HS-27A (cell line): ENCODE measurements around the gene STAT4.
A peak's percentile ranks its signal among the peaks of the same experiment; 100 is the strongest.
"Not testable (repeated sequence)": the region's sequence is repeated elsewhere in the genome, so short reads cannot be mapped to it uniquely, and the experiment has no call there.

ENCODE experiments used
- DNase-seq: peaks from one replicate; pipeline ENCODE4 v3.0.0-alpha.2; 2012; ENCODE audit warnings: low read depth, missing footprints

The STAT4 gene

DNA sequence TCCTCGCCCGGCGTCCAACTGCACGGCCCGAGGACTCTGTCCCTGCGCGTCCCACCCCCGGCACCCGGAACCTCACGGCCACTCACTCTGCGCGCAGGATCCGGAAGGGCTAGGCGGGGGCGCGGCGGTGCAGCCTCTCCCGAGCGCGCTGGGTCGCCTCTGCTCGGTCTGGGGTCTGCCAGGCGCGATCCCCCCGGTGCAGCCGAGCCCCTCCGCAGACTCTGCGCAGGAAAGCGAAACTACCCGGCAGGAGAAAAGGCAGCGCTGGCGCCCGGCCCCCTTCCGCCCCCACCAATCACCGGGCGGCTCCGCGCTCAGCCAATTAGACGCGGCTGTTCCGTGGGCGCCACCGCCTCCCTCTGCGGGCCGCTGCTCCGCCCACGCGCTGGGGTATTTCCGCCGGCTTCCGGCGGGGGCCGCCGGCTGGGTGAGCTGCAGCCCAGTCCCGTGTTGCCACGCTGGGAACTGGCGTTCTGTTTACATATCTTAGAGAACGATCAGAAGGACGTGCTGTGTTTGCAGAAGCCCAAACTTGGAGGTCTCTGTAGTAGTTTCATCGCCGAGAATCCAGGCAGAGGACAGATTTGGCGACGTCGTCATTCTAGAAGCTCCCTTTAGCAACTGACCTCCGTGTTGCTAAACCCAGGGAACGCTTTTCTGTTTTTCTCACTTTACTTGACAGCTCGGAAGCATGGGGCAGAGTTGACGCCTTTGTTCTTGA is 136.7 kb downstream of the STAT4 start, which contains the start of gene STAT1:
STAT1 (minus strand) TSS at position 240 of the 721 bp plus-strand sequence. CDS start 4,168 bp downstream, outside the sequence.
- DNase-seq, result peak; percentile 53

DNA sequence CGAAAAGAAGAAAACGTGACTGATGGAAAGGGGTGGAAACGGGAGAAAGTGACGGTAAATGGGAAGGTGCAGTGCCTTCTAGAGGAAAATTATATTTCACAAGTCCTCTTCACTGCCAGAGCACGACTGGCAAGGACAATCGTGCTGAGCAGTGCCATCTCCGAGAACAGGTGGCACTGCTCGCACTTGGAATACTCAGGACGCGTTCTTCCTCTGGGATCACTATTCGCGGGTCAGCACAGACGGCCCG is 137.2 kb downstream of the STAT4 start:
- DNase-seq, result no peak

DNA sequence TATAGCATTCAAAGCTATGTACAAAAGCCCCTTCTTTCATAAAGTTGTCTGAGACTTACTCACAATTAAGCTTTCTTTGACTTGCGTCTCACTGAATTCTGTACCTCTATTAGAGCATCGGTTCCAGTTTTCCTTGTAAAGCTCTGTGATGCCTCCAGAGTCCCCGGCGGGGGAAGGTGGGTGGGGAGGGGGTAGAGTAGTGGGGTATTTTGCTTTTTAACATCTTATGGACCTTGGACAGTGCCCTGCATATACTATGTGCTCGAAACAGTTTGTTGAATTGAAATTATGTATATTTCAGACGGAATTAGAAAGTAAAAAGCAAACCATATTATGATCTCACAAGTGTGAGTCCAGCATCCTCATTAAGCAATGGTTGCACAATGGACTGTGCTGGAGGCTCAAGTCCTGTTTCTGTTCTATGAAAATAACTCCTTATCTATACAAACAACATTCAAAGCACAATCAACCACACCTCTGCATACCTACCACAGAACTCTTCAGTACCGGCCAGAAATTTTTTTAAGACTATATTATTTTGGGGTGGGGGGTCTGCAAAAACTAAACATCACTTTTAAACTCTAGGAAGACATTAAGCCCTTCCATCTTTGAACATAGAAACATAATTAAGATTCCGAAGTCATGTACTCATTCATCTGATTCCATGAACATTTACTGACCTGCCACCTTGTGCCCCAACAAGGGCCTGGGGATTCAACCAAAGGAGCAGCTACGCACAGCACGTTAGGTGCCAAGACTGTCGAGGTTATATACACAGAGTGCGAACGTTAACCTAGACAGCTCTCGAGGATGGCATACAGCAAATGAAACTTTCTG is 137.7 kb downstream of the STAT4 start:
- DNase-seq, result no peak

DNA sequence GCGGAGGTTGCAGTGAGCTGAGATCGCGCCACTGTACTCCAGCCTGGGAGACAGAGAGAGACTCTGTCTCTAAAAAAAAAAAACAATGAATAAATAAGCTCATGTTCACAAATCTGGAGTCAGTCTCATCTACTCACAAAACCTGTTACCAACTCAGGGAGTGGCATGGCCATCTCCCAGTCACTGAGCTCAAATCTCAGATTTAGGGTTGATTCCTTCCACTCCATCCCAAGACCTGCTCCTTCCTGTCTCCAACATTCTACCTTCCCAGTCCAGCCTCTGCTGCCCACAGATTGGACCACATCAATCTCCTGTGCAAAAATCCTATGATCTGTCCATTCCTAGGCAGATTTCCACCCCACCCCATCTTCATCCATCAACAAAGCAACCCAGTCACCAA is 138.4 kb downstream of the STAT4 start:
- no peak for DNase-seq

DNA sequence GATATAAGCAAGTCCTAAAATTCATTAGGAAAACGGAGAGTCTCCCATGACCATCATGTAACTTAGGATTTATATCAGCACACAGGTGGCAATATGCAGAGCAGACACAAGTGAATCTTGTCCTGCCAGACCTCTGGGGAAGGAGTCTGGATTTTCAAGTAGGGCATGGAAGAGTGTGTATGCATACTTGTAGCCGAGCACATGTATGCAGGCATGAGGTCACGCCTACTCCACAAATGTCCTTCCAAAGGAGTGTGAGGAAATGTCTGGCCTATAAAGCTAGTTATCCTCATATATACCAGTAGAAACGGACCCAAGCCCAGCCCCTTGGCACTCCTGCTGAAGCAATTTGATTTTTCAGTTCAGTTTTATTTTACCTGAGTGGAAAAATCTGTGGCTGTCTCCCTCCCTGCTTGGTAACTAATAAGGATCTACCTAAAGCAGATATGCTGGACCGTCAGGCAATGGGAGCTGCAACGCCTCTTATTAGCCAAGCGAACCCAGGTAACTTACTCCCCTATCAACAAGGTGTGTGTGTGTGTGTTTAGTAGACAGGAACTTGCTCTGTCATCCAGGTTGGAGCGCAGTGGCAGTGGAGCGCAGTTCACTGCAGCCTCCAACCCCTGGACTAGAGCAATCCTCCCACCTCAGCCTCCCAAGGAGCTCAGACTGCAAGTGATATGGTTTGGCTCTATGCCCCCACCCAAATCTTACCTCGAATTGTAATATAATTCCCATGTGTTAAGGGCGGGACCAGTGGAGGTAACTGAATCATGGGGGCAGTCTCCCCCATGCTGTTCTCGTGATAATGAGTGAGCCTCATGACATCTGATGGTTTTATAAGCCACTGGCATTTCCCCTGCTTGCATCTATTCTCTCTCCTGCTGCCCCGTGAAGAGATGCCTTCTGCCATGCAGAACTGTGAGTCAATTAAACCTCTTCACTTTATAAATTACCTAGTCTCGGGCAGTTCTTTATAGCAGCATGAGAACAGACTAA is 139.6 kb downstream of the STAT4 start:
- no peak for DNase-seq

DNA sequence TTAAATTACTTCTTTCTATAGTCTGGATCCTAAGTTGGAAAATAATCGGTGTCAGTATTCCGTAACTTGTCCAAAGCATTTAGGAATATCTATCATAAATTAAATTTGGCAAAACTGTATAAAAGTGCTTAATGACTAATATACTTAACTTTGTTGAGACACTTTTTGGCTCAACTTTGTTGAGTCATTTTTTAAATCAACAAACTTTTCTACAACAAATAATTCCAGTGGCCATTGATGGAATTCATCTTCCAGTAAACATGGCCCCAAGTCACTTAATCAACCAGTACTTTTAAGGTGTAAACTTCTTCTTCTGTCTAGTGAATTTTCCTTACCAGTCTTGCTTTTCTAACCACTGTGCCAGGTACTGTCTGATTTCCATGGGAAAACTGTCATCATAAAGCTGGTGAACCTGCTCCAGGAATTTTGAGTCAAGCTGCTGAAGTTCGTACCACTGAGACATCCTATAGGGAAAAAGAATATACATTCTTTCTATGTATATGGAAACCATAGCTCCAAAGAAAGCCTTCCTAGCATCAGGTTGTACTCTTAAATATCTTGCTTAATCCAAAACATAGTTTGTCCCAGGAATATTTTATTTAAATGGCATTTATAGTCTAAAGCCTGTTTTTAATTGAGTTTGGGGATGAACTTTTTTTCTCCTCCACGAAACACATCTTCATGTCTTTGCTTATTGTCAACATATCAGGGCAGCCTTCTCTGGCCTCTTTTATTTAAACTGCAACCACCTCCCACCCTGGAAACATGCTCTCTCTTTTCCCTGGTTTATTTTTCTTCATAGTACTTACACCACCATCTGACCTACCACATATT is 141.0 kb downstream of the STAT4 start:
- DNase-seq, result no peak

DNA sequence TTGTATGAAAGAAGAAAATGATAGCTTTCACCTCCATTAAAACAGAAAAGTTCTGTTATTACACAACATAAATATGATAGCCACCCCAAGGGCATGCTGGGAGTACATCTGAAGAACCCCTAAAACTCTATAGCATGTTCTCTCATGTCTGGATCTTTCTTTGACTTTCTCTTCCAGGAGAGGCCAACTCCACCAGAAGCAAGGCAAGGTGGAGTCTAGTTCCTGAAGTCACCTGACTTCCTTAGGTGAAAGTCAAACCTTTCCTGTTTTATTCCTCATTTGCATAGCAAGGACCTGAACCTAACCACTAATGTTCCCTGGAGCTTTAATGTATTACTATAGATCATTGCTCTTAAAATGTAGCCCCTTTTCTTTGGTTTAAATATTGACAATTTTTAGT is 142.5 kb downstream of the STAT4 start:
- DNase-seq, result no peak

DNA sequence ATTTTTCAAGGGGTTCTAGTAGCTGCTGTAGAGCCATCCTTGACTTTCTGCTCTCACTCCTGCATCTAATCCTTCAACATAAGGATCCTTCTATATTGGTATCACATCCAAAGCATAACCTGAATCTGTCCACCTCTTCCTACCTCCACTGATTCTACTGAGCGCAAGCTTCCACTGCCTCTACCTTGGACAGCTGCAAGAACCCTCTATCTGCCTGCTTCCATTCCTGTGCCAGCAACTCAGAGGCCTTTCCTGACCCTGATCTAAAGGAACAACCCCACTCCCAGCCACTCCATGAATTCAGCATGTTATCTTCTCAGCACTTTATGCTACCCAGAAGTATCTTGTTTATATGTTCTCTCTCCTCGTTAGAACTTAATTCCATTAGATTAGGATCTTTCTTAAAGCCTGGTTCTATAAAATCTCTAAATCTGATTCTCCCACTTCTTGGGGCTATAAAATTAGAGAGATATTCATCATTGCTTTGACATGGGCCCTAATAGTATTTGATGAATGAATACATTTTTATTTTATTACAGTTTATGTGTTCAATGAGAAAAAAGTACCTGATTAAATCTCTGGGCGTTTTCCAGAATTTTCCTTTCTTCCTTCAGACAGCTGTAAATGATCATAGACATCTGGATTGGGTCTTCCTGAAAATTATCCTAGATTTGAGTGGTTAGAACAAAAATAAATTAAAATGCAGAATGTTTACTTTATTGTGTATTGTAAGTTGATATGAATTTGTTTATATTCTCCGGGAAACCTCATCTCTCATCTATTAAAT is 143.6 kb downstream of the STAT4 start:
- no peak for DNase-seq

DNA sequence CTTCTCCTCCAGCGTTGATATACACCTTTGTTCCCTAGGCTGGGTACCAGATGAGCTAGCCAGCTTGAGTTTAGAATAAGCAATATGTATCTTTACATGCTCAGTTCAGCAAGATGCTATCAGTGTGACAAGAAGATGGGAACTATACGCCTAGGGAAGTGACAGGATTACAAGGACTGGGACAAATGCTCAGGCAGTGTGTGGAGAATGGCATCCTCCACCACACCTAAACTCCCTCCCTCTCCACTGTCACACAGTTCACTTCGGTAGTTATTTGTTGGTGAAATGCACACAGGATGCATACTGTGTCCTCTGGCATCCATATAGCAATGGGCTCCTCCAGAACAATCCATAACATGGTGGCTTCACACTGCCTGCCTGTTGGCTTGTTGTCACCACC is 144.5 kb downstream of the STAT4 start:
- DNase-seq, result no peak

DNA sequence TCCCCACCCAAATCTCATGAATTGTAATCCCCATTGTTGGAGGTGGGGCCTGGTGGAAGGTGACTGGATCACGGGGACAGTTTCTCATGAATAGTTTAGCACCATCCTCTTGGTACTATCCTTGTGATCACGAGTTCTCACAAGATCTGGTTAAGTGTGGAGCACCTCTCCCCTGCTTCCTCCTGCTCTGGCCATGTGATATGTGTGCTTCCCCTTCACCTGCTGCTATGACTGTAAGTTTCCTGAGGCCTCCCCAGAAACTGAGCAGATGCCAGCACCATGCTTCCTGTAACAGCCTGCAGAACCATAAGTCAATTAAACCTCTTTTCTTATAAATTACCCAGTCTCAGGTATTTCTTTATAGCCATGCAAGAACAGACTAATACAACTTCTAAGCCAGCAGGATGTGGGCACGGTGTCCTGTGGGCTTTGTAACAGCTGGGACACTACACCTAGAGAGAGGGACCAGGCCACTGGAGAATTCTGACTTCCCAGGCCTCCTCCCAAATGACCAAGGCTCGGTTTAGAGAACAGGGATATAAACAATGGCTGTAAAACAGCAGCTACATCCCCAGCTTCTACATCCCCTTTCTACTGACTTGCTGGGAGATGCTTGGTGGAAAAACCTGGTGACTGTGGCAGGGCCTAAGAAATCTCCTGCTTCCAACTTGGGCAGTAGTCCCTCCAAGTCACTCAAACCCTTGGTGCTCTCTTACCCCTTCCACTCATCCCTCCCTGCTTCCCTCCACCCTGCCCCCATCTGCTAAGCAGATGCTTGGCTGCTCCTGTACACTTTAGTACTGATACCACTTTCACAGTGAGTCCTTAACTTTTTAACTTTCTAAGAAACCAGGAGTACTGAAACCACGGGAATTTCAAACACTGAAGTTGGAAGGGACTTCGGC is 147.1 kb downstream of the STAT4 start:
- DNase-seq, result no peak

DNA sequence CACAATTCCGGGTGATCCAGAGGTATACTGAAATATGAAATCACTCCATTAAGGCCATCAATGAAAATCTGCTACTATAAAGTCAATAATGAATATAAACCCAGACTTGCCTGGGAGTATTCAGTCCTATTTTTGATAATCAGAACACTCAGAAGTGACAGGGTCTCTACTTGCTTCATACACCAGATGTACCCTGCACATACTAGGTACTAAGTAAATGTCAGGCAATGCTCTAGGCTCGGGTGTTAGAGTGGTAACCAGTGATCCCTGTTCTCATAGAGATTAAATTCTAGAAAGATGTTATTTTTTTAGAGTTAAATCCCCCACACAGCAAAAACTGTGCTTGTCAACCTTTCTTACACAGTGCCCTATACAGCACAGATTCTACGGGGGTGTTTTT is 149.2 kb downstream of the STAT4 start:
- no peak for DNase-seq

DNA sequence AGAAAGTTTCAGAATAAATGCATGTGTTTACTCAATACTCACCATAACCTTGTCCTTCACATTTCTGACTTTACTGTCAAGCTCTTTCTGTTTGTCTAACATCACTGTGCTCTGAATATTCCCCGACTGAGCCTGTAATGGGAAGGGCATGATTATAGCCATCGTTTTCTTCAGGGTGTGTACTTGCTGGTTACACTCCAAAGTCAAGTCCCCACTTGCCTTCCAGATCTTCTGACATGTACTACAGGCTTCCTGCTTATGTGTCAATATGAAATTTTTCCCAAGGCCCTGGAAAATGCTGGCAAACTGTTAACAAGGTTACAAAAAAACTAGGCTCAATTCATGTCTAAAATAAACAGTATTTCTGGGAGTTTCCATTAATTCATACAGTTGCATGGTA is 149.8 kb downstream of the STAT4 start:
- DNase-seq, result no peak

DNA sequence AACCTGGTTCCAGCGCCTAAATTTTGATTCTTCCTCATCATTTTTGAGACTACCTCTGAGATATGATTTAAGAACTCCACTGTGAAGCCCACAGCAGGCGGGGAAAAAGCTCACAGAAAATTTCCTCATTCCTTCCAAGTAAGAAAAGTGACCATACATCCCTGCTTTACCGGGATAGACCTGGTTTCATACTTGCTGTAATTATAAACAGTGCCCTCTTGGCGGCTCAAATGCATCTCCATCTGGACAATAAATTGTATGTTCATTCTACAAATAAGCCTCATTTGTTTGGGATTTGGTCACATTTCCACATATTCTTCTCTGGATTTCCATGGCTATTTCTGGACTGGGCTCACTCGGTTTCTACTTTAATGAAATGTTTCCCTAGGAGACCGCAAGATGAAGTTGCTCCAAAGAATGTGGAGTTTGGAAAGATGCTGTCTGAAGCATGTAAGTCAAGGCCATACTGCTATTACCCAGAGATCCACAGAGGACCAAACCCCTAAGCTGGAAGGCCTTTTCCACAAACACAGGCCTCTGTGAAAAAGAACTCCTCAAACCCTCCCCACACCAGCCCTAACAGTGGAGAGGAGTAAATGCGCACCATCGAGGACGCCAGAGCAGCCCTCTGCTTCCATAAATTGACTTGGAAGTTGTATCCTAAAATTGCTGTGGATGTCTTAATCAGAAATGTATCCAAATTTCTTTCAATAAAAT is 150.7 kb downstream of the STAT4 start:
- no peak for DNase-seq

DNA sequence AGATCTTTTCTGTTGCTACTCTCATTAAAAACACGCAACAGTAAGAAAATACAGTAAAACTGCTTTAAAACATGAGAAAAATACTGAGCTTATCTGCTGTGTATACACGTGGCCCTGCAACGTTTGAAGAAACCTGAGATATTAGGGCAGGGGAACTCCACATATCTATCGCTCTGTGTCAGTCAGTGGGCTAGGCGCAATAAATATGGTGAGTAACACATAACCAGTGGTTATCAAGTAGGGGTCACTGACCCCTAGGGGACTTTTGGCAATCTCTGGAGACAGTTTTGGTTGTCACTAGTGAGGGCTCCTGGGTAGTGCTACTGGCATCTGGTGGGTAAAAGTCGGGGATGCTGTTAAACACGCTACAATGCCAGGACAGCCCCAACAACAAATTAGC is 151.7 kb downstream of the STAT4 start:
- no peak for DNase-seq

DNA sequence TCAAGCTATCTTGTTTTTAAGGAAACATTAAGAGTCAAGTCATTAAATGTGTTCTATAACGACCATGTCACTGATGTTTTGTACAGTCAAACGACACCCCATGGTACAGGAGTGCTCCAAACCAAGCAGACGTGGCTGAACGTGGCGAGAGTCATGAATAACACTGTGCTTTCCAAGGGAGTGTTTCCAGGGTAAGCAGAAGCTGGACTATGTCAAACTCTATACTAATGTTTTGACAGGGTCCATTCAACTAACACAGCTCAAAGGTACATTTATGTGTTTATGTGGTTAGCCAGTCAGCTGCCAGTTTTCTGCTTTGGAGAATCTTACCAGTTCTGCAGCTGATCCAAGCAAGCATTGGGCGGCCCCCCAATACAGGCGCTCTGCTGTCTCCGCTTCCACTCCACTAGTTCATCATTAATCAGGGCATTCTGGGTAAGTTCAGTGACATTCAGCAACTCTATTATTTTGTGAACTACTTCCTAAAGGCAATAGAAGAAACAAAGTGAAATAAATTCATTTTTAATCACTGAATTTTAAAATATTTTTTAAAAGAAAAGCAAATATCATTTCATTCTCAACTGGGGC is 153.2 kb downstream of the STAT4 start:
- no peak for DNase-seq

DNA sequence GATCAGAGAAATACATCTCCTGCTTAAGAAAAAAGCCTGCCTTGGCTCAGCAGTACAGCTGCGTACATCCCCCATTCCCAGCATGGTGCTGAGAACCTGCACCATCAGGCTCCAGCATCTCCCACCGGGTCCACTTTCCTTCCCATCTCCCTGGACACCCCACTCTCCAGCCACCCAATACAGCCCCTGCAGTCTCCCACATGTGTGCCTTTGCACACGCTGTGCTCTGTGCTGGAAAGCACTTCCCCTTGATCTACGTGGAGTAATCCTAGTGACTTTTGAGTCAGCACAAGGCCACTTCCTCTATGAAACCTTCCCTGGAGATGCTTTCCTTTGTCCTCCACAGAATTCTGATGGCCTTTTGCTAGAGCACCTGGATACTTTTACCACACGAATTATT is 153.8 kb downstream of the STAT4 start:
- no peak for DNase-seq

DNA sequence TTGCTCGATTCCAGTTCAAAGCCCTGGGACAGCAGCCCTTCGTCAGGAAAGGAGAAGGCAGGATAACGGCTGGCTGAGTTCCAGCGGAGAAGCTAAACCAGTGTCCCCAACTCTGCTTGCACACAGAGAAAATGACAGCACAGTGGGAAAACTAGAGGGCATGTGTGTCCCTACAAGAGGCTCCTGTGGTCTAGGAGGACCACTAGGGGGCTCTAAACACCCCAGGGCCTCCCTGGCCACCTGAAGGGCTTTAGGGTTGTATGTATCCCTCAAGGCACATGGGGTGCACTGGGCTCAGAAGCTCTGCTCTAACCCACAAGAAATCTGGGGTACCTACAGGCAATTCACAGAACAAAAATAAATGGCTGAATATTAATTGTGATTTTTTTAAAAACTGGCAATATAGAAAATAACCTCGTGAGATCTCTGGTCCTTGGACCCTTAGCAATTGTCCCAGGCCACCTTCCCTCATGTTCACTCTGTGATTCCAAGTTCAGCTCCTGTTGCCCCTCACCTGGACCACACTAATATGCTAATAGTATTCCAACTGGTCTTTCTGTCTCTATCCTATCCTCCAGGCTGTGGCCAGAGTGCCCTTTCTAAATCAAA is 154.4 kb downstream of the STAT4 start:
- DNase-seq, result no peak

DNA sequence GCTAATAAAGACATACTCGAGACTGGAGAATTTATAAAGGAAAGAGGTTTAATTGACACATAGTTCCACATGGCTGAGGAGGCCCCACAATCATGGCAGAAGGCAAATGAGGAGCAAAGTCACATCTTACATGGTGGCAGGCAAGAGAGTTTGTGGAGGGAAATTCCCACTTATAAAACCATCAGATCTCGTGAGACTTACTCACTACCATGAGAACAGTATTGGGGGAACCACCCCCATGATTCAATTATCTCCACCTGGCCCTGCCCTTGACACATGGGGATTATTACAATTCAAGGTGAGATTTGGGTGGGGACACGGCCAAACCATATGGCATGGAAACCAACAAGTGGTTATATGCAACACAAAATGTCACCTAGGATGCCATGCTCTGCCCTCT is 155.5 kb downstream of the STAT4 start:
- DNase-seq, result not testable (repeated sequence)
